Measurements from ENCODE around the gene SUSD6.
A peak's percentile ranks its signal among the peaks of the same experiment; 100 is the strongest.
"Not testable (repeated sequence)": the region's sequence is repeated elsewhere in the genome, so short reads cannot be mapped to it uniquely, and the experiment has no call there.

The SUSD6 gene

DNA sequence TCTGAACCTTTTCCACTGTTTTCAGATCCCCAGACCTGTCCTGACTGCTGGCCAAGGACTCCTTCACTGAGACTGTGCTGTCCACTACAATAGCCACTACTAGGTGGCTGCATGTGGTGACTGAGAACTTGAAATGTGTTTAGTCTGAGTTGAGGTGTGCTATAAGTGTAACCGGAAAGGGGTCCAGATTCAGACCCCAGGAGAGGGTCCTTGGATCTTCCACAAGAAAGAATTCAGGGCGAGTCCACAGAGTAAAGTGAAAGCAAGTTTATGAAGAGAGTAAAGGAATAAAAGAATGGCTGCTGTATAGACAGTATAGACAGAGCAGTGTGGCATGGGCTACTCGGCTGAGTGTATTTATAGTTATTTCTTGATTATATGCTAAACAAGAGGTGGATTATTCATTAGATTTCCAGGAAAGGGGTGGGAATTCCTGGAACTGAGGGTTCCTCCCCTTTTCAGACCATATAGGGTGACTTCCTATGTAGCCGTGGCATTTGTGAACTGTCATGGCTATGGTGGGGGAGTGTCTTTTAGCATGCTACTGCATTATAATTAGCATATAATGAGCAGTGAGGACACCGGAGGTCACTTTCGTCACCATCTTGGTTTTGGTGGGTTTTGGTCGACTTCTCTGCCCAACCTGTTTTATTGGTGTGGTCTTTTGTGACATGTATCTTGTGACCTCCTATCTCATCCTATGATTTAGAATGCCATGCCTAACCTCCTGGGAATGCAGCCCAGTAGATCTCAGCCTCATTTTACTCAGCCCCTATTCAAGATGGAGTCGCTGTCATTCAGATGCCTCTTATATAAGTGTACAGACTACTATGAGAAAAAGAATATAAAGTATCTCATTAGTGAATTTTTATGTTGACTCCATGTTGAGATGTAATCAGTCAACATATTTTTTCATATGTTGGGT, 85.5 kb downstream of the SUSD6 start:
- H3K4me3 ChIP-seq (replicated peaks; ENCODE audit: low read depth, low read length) = no peak overlapping the region
- DNase-seq (ENCODE audit: low read depth) = peak; percentile 54
- TF ChIP-seq, protein P1, sequence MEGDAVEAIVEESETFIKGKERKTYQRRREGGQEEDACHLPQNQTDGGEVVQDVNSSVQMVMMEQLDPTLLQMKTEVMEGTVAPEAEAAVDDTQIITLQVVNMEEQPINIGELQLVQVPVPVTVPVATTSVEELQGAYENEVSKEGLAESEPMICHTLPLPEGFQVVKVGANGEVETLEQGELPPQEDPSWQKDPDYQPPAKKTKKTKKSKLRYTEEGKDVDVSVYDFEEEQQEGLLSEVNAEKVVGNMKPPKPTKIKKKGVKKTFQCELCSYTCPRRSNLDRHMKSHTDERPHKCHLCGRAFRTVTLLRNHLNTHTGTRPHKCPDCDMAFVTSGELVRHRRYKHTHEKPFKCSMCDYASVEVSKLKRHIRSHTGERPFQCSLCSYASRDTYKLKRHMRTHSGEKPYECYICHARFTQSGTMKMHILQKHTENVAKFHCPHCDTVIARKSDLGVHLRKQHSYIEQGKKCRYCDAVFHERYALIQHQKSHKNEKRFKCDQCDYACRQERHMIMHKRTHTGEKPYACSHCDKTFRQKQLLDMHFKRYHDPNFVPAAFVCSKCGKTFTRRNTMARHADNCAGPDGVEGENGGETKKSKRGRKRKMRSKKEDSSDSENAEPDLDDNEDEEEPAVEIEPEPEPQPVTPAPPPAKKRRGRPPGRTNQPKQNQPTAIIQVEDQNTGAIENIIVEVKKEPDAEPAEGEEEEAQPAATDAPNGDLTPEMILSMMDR (IDR thresholded peaks at IDR 0.05; ENCODE audit: low read length, missing control alignments) = no peak

DNA sequence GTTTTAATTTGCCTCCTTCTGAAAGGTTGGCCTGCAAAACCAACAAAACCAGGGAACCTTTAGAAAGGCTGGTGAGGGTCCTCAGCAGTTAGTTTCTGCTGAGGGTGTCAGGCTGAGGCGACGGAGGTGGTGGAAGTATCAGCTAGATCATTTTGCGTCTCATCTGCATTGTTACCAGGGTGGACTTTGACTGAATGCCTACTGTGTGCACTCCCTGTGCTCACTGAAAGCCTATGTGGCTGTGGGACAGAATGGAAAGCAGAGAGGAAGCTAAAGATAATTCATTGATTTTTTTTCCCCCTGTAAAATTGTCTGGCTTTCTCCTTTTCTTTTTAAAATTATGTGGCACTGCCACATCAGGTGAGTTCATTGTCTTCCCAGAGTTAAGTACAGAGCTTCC, 87.2 kb downstream of the SUSD6 start:
- no peak for DNase-seq (ENCODE audit: low read depth)
- TF ChIP-seq, protein P1 (IDR thresholded peaks at IDR 0.05; ENCODE audit: low read length, missing control alignments) = no peak
- H3K4me3 ChIP-seq (replicated peaks; ENCODE audit: low read depth, low read length) = no peak overlapping the region

DNA sequence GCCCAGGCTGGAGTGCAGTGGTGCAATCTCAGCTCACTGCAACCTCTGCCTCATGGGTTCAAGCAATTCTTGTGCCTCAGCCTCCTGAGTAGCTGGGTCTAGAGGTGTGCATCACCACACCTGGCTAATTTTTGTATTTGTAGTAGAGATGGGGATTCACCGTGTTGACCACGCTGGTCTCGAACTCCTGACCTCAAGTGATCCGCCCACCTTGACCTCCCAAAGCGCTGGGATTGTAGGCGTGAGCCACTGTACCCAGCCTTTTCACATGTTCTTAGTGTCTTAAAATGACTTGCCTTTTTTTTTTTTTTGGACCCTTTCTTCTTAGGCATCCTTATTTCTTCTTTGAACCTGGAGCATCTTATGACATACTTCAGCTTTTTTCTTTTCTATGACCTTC, 87.8 kb downstream of the SUSD6 start:
- DNase-seq (ENCODE audit: low read depth); H3K4me3 ChIP-seq (replicated peaks; ENCODE audit: low read depth, low read length): not testable (repeated sequence)

DNA sequence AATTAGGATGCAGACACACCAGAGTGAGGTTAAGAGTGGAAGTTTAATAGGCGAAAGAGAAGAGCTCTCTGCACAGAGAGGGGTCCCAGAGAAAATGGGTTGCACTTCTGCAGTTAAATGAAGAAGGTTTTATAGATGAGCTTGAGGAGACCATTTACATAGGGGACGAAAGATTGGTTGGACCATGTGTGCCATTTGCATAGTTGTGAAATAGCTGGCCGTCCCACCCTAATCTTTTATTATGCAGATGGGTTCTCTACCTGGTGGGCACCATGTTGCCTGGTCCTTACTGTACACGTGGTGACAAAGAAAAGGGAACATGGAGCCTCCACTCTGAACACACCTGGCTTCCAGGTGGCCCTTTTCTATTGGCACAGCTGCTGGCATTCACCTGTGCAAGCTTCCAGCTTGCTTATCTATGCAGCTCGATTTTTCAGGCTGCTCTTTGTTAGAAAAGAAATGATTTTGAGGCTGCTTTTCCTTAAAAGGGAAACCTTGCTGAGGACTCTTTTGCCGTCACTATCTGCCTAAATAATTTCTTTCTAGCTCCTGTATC, 88.4 kb downstream of the SUSD6 start:
- H3K4me3 ChIP-seq (replicated peaks; ENCODE audit: low read depth, low read length) = no peak overlapping the region
- DNase-seq (ENCODE audit: low read depth) = no peak
- TF ChIP-seq, protein P1 (IDR thresholded peaks at IDR 0.05; ENCODE audit: low read length, missing control alignments) = no peak

DNA sequence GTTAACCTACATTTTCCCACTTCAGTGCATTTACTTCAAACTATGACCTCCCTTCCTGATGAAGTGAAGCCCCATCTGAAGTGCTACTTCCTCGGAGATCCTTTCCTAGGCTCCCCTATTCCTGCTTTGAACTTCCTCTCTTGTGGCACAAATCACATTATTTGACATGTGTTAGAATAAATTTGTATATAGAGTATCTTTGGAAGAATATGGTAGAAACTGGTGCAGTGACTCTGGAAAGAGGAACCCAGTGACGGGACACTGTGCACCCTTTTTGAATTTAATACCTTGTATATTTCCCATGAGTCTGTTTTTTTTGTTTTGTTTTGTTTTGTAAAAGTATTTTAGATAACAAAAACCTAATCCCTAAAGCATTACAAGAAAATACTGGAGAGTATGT, 89.2 kb downstream of the SUSD6 start:
- DNase-seq (ENCODE audit: low read depth) = no peak
- TF ChIP-seq, protein P1 (IDR thresholded peaks at IDR 0.05; ENCODE audit: low read length, missing control alignments) = no peak
- H3K4me3 ChIP-seq (replicated peaks; ENCODE audit: low read depth, low read length) = no peak overlapping the region

DNA sequence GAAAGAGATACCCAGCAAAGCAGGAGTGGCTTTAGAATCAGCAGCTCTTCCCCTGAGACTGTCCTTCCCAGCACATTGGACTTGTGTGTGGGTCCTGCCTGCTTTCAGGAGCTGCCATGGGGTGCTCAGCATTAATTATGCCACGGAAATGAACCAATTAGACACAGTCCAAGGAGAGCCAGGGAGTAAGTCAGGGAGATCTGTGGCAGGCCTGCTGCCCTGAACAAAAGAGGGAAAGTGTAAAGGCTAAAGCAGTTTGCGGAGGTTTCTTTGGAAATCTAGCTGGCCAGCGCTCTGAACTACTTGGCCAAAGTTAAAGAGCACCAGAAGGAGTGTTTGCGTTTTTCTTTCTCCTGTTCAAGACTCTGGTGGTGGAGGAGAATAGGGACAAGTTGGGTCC, 89.9 kb downstream of the SUSD6 start:
- no peak overlapping the region for H3K4me3 ChIP-seq (replicated peaks; ENCODE audit: low read depth, low read length)
- DNase-seq (ENCODE audit: low read depth) = no peak
- TF ChIP-seq, protein P1 (IDR thresholded peaks at IDR 0.05; ENCODE audit: low read length, missing control alignments) = no peak

DNA sequence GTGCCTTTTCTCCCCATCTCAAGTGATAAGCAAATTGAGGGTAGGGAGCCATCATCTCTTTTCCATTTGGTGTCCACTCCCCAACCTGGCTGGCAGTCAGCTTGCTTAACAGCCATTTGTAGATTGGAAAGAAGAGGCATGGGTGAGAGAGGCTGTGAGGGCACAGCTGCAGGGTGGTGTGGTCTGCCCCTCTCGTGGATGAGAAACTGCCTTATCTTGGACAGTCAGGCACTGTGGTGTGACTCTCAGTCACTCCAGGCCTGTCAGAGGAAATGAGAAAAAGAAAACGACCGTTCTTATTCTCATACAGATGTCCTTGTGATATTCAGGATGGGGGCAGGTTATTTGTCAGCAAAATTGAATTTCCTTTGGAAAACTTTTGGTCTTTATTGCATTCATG, 90.5 kb downstream of the SUSD6 start:
- no peak overlapping the region for H3K4me3 ChIP-seq (replicated peaks; ENCODE audit: low read depth, low read length)
- TF ChIP-seq, protein P1 (IDR thresholded peaks at IDR 0.05; ENCODE audit: low read length, missing control alignments) = no peak
- DNase-seq (ENCODE audit: low read depth) = no peak
